Measurements from ENCODE around the gene PDPR. TPM values are rescaled to one million over a fixed set of nuclear protein-coding genes. Genes with fewer than 3 reads are reported as not detected.
"Not testable (repeated sequence)": the region's sequence is repeated elsewhere in the genome, so short reads cannot be mapped to it uniquely, and the experiment has no call there.

PDPR gene
- total RNA-seq, 4 donors from 2014 or later, result 29.1 to 36.2 (median 31.7) TPM

DNA sequence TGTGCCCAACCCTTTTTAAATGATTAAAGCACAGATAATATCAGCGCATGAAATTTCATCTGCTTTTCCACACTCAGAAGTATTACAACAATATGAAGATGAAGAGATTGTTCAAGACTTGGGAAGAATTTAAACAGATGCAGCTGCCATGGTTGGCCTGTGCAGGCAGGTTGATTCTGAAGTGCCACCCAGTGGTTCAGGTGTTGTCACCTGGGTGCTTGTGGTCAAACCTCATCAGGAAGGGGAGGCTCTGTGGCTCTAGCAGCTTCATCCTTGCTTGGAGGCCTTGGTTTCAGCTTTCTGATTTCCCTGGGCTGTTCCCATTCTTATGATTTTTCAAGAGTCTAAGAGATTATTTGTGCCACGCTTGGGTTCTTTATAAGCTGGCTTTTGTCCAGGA, 37.3 kb downstream of the PDPR start:
- in situ Hi-C loops (cut with MboI; ENCODE audit: low pct_ligation_motif_present in 1 of 4, low pct_unique_long_range_greater_than_20kb in 1 of 4, low sequenced_read_pairs in 3 of 4) (loop anchor here in 1 of 4 donors (25.0 kb wide), 1 partner anchor 111 kb away; the partner anchor contains the start of gene EXOSC6), intact Hi-C loops (cut with DNase I; ENCODE audit: low total_unique reads) (no loop called here)
- H3K36me3 ChIP-seq, result peaks cover 0 to 75% (median 33%) of the 10 kb centered on the region in 4 donors
- TF ChIP-seq, protein P1, sequence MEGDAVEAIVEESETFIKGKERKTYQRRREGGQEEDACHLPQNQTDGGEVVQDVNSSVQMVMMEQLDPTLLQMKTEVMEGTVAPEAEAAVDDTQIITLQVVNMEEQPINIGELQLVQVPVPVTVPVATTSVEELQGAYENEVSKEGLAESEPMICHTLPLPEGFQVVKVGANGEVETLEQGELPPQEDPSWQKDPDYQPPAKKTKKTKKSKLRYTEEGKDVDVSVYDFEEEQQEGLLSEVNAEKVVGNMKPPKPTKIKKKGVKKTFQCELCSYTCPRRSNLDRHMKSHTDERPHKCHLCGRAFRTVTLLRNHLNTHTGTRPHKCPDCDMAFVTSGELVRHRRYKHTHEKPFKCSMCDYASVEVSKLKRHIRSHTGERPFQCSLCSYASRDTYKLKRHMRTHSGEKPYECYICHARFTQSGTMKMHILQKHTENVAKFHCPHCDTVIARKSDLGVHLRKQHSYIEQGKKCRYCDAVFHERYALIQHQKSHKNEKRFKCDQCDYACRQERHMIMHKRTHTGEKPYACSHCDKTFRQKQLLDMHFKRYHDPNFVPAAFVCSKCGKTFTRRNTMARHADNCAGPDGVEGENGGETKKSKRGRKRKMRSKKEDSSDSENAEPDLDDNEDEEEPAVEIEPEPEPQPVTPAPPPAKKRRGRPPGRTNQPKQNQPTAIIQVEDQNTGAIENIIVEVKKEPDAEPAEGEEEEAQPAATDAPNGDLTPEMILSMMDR (IDR thresholded peaks at IDR 0.05), result no peak
- no peak overlapping the region for H3K4me3 ChIP-seq
- no peak for DNase-seq
- no peaks in the 10 kb centered on the region for H3K9me3 ChIP-seq
- no peaks in the 10 kb centered on the region for H3K27me3 ChIP-seq
- 72 to 81% methylated on average over 2 of the region's 2 CpGs for WGBS, 2 donors (ENCODE audit: low coverage in 1 of 2)
- H3K4me1 ChIP-seq, result peaks cover 3 to 19% (median 12%) of the 10 kb centered on the region in 4 donors
- H3K27ac ChIP-seq, result no peak overlapping the region

DNA sequence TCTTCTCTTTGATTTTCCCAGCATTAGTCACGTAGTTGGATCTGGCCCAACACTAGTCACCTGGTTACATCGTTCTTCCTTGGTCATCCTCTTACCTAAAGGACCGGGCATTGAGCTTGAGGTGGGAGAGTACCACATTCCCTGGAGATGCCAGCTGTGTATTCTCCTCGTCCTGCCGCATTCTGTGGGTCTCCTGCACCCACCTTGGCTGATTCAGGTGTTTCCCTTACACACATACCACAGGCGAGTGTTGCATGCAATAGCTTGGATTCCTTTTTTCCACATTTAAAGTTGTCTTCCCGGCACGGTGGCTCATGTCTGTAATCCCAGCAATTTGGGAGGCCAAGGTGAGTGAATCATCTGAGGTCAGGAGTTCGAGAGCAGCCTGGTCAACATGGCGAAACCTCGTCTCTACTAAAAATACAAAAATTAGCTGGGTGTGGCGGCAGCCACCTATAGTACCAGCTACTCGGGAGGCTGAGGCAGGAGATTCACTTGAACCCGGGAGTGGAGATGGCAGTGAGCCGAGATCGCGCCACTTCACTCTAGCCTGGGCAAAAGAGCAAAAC, 37.9 kb downstream of the PDPR start:
- Histone ChIP-seq H3K36me3 (peaks cover 0 to 81% (median 36%) of the 10 kb centered on the region in 4 donors), H3K4me1 (peaks cover 3 to 19% (median 12%) of the 10 kb centered on the region in 4 donors), H3K27ac (peak overlapping the region; percentile 54 to 71 (median 64)), H3K9me3 (no peaks in the 10 kb centered on the region), H3K4me3 (no peak overlapping the region), H3K27me3 (no peaks in the 10 kb centered on the region)
- TF ChIP-seq EP300 (IDR thresholded peaks at IDR 0.05; ENCODE audit: low read depth) (no peak), POLR2A (IDR thresholded peaks at IDR 0.05) (no peak), POLR2AphosphoS5 (IDR thresholded peaks at IDR 0.05) (no peak)
- TF ChIP-seq, protein P1 (IDR thresholded peaks at IDR 0.05), result no peak
- 61 to 66% methylated on average over 16 to 17 of the region's 17 CpGs for WGBS, 2 donors (ENCODE audit: low coverage in 1 of 2)
- in situ Hi-C loops (cut with MboI; ENCODE audit: low pct_ligation_motif_present in 1 of 4, low pct_unique_long_range_greater_than_20kb in 1 of 4, low sequenced_read_pairs in 3 of 4) (loop anchor here in 1 of 4 donors (25.0 kb wide), 1 partner anchor 110 kb away; the partner anchor contains the start of gene EXOSC6), intact Hi-C loops (cut with DNase I; ENCODE audit: low total_unique reads) (no loop called here)
- DNase-seq, result no peak

DNA sequence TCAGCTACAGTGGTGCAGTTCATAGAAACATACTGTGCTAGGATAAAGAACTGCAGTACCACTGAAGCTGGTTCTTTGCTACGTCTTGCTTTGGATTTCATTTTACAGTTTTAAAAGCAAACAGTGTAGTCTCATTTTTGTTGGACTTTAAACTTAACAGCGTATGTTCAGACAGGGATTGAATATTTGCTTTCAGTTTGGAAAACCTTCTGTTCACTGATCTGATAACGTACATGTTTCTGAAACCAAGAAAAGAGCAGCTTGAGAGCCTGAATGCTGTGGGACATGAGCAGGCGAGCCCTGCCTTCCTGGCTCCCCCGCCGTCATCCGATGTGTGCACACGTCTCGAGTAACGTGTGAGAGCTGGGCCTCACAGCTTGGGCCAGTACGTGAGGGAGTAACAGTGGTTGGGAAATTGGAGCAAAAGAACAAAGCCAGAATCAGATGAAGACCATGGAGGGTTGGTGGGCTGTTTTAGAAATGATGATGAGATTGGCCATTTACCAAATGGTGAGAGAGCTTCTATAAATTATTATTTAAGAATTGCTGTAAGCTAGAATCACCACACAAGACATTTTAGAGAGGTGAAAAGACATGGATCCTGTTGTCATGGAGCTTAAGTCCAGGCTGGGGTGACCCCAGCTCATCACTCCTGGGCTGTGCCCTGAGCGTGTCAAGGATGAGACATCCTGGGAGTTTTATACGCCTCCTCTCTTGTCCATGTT, 38.6 kb downstream of the PDPR start:
- TF ChIP-seq, protein P1 (IDR thresholded peaks at IDR 0.05), result no peak
- TF ChIP-seq POLR2A (IDR thresholded peaks at IDR 0.05), result no peak
- TF ChIP-seq POLR2AphosphoS5 (IDR thresholded peaks at IDR 0.05), result peak in 2 of 3 donors; percentile 20 to 38
- no peak for TF ChIP-seq EP300 (IDR thresholded peaks at IDR 0.05; ENCODE audit: low read depth)
- in situ Hi-C loops (cut with MboI; ENCODE audit: low pct_ligation_motif_present in 1 of 4, low pct_unique_long_range_greater_than_20kb in 1 of 4, low sequenced_read_pairs in 3 of 4) (loop anchor here in 1 of 4 donors (25.0 kb wide), 1 partner anchor 110 kb away; the partner anchor contains the start of gene EXOSC6), intact Hi-C loops (cut with DNase I; ENCODE audit: low total_unique reads) (no loop called here)
- no peaks in the 10 kb centered on the region for H3K9me3 ChIP-seq
- 59 to 72% methylated on average over 9 to 13 of the region's 13 CpGs for WGBS, 2 donors (ENCODE audit: low coverage in 1 of 2)
- H3K4me3 ChIP-seq, result peak overlapping the region in 1 of 4 donors; percentile 5
- H3K4me1 ChIP-seq, result peaks cover 3 to 19% (median 12%) of the 10 kb centered on the region in 4 donors
- DNase-seq, result no peak
- H3K27ac ChIP-seq, result peak overlapping the region; percentile 54 to 71 (median 64)
- H3K36me3 ChIP-seq, result peaks cover 0 to 89% (median 40%) of the 10 kb centered on the region in 4 donors
- H3K27me3 ChIP-seq, result no peaks in the 10 kb centered on the region

DNA sequence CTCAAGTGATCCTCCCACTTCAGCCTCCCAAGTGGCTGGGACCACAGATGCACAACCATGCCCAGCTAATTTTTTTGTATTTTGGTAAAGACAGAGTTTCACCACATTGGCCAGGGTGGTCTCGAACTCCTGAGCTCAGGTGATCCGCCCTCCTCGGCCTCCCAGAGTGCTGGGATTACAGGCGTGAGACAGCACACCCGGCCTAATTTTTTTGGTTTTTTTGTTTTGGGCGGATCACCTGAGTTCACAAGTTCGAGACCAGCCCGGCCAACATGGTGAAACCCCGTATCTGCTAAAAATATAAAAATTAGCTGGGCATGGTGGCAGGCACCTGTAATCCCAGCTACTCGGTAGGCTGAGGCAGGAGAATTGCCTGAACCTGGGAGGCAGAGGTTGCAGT, 40.6 kb downstream of the PDPR start:
- DNase-seq; H3K27ac ChIP-seq; H3K9me3 ChIP-seq; H3K27me3 ChIP-seq; intact Hi-C loops (cut with DNase I; ENCODE audit: low total_unique reads); H3K4me3 ChIP-seq: not testable (repeated sequence)
- in situ Hi-C loops (cut with MboI; ENCODE audit: low pct_ligation_motif_present in 1 of 4, low pct_unique_long_range_greater_than_20kb in 1 of 4, low sequenced_read_pairs in 3 of 4), result loop anchor here in 1 of 4 donors (25.0 kb wide), 1 partner anchor 108 kb away; the partner anchor contains the start of gene EXOSC6
- WGBS, 2 donors (ENCODE audit: low coverage in 1 of 2), result 87 to 96% methylated on average over 10 of the region's 10 CpGs
- Histone ChIP-seq H3K36me3 (peaks cover 0 to 97% (median 47%) of the 10 kb centered on the region in 4 donors), H3K4me1 (peaks cover 3 to 19% (median 12%) of the 10 kb centered on the region in 4 donors)
